DND-41 (cell line): ENCODE data around the gene SLC25A21.

ENCODE experiments used
- EZH2 ChIP-seq: IDR thresholded peaks from 3 replicates; pipeline ENCODE4 v1.6.1; 2012; ENCODE audit warnings: borderline replicate concordance, low read depth, mild to moderate bottlenecking, moderate library complexity, low read length, inconsistent platforms; ENCODE audit not compliant: severe bottlenecking
- TF ChIP-seq, protein P1 (sequence below): IDR thresholded peaks from 2 replicates; pipeline ENCODE4 v1.5.1; 2012; ENCODE audit warnings: borderline replicate concordance, low read length, moderate library complexity, mild to moderate bottlenecking; ENCODE audit not compliant: poor library complexity, severe bottlenecking; ENCODE audit errors: extremely low read depth

- TF ChIP-seq, protein P1, sequence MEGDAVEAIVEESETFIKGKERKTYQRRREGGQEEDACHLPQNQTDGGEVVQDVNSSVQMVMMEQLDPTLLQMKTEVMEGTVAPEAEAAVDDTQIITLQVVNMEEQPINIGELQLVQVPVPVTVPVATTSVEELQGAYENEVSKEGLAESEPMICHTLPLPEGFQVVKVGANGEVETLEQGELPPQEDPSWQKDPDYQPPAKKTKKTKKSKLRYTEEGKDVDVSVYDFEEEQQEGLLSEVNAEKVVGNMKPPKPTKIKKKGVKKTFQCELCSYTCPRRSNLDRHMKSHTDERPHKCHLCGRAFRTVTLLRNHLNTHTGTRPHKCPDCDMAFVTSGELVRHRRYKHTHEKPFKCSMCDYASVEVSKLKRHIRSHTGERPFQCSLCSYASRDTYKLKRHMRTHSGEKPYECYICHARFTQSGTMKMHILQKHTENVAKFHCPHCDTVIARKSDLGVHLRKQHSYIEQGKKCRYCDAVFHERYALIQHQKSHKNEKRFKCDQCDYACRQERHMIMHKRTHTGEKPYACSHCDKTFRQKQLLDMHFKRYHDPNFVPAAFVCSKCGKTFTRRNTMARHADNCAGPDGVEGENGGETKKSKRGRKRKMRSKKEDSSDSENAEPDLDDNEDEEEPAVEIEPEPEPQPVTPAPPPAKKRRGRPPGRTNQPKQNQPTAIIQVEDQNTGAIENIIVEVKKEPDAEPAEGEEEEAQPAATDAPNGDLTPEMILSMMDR: no peak
- TF ChIP-seq EZH2: no peak
Observed at GRCh38 chr14:37118673-37119366, 53.6 kb downstream of the SLC25A21 start.
